K562 (cell line): ENCODE results near the gene FTO. TPM values are rescaled to one million over a fixed set of nuclear protein-coding genes. Genes with fewer than 3 reads are reported as not detected.

ENCODE experiments used
- FOXK1 ChIP-seq: sonication (generic); formaldehyde crosslinking; IDR thresholded peaks from 2 replicates; pipeline ENCODE4 v1.8.0; 2022; ENCODE audit warnings: missing genetic modification reagents, mild to moderate bottlenecking, borderline replicate concordance
- FOXM1 ChIP-seq, 2 experiments: fragments of 450-650 bp in 1 of 2; sonication (generic) in 1 of 2; formaldehyde crosslinking in 1 of 2; IDR thresholded peaks; 2 replicates each; pipeline versions ENCODE4 v1.6.1 to v1.9.0; 2017 to 2022; ENCODE audit warnings: low read depth in 2 of 2, mild to moderate bottlenecking in 2 of 2, missing genetic modification reagents in 1 of 2, moderate library complexity in 1 of 2
- POLR2A ChIP-seq: fragments of 450-650 bp; conservative IDR thresholded peaks from 2 replicates; pipeline ENCODE4 v1.6.1; 2016
- RBBP5 ChIP-seq: fragments of 200-600 bp; sonication (generic); IDR thresholded peaks from 2 replicates; pipeline ENCODE4 v1.6.1; 2012; ENCODE audit warnings: borderline replicate concordance, mild to moderate bottlenecking, low read length, control low read depth, inconsistent platforms; ENCODE audit not compliant: insufficient read depth, poor library complexity, severe bottlenecking
- SRSF3 ChIP-seq: fragments of 200-400 bp; formaldehyde crosslinking; IDR thresholded peaks from 2 replicates; pipeline ENCODE4 v1.6.1; 2016; ENCODE audit warnings: mild to moderate bottlenecking, low read length, moderate library complexity; ENCODE audit not compliant: insufficient read depth
- polyA plus RNA-seq, 8 experiments: library from polyadenylated mRNA; depleted of rRNA in 4 of 8; stranded (reverse) in 5 of 8; unstranded in 3 of 8; fragments of >200 nt; fragmentation: Nextera tagmentation in 2 of 8; fragmentation: Illumina TruSeq in 1 of 8; extraction: Ambion mirVana in 2 of 8; extraction: Trizol in 1 of 8; gene quantifications; 2 replicates each; pipeline versions ENCODE4 v1.2.1 to v1.2.3, GENCODE V29; 2011 to 2014; ENCODE audit warnings: inconsistent platforms in 1 of 8, missing spikeins in 1 of 8
- total RNA-seq, 7 experiments: library from RNA; depleted of rRNA in 6 of 7; stranded (reverse); fragments of >200 nt in 6 of 7; fragmentation: Illumina TruSeq in 2 of 7; extraction: Trizol in 2 of 7; gene quantifications; 2 replicates each; pipeline versions ENCODE4 v1.2.1 to v1.2.3, GENCODE V29; 2011 to 2021; ENCODE audit warnings: low replicate concordance in 1 of 7
- TF ChIP-seq, protein P1 (sequence below), 2 experiments: fragments of 450-650 bp; formaldehyde crosslinking in 1 of 2; IDR thresholded peaks; 2 replicates each; pipeline versions ENCODE4 v1.4.0 to v1.6.1; 2014 to 2020; ENCODE audit warnings: mild to moderate bottlenecking in 2 of 2, borderline replicate concordance in 1 of 2, low read depth in 1 of 2

Gene FTO
- total and polyA plus RNA-seq, 9 of the 15 experiments (the other 6 are each of a cell fraction or from before 2014, with no cell fraction given): 11.3 to 27.7 (median 25.5) TPM

DNA sequence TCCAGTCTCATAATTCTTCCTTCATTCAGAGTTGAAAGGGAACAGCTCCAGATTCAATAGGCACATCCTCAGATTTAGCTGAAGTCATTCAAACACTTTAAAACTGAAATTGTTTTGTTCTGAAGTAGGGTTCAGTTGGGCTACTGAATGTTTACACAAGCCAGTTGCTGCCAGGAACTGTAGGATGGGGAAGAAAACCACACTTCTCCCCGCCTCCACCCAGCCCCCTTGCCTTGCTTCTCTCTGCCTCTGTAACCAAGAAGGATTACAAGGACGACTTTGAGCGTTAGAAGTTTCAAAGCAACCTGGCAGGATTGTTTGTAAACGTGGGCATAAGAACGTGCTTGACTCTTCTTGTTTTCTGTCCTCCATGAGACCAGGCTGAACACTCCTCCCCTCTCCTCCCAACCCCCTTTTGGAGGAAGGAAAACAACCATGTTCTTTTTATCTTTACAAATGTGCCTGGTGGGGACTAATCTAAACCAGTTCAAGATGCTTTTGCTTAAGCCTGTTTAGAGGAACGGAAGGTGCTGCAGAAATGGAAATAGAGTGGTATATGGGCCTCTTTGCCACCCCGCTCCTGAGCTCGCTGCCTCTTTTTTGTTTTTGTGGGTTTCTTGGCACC, 287.9 kb downstream of the FTO start (continued):
- TF ChIP-seq, protein P1, sequence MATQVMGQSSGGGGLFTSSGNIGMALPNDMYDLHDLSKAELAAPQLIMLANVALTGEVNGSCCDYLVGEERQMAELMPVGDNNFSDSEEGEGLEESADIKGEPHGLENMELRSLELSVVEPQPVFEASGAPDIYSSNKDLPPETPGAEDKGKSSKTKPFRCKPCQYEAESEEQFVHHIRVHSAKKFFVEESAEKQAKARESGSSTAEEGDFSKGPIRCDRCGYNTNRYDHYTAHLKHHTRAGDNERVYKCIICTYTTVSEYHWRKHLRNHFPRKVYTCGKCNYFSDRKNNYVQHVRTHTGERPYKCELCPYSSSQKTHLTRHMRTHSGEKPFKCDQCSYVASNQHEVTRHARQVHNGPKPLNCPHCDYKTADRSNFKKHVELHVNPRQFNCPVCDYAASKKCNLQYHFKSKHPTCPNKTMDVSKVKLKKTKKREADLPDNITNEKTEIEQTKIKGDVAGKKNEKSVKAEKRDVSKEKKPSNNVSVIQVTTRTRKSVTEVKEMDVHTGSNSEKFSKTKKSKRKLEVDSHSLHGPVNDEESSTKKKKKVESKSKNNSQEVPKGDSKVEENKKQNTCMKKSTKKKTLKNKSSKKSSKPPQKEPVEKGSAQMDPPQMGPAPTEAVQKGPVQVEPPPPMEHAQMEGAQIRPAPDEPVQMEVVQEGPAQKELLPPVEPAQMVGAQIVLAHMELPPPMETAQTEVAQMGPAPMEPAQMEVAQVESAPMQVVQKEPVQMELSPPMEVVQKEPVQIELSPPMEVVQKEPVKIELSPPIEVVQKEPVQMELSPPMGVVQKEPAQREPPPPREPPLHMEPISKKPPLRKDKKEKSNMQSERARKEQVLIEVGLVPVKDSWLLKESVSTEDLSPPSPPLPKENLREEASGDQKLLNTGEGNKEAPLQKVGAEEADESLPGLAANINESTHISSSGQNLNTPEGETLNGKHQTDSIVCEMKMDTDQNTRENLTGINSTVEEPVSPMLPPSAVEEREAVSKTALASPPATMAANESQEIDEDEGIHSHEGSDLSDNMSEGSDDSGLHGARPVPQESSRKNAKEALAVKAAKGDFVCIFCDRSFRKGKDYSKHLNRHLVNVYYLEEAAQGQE (IDR thresholded peaks at IDR 0.05; ENCODE audit: borderline replicate concordance): no peak
- TF ChIP-seq, protein P1 (CRISPR knock-in tag; IDR thresholded peaks at IDR 0.05; ENCODE audit: low read depth): no peak
- TF ChIP-seq POLR2A (no peak), FOXK1 (CRISPR knock-in tag) (no peak), FOXM1 (IDR thresholded peaks at IDR 0.05; ENCODE audit: low read depth) (no peak), FOXM1 (CRISPR knock-in tag; IDR thresholded peaks at IDR 0.05; ENCODE audit: low read depth) (no peak), RBBP5 (no peak), SRSF3 (no peak)
- TF ChIP-seq, all 486 proteins: peak for 0
